ENCODE measurements around the gene EPS15. TPM values are rescaled to one million over a fixed set of nuclear protein-coding genes. Genes with fewer than 3 reads are reported as not detected.
"Not testable (repeated sequence)": the region's sequence is repeated elsewhere in the genome, so short reads cannot be mapped to it uniquely, and the experiment has no call there.

The EPS15 gene
- total RNA-seq, 1 experiment from 2014 or later, result 37.1 TPM

GRCh38 chr1:51564124-51564523 lies 45.1 kb upstream of the EPS15 start (continued):
- TF ChIP-seq AR (CRISPR knock-in tag; IDR thresholded peaks at IDR 0.05), result no peak
- no peak for TF ChIP-seq PRDM15 (CRISPR knock-in tag; IDR thresholded peaks at IDR 0.05)
- TF ChIP-seq MLX (CRISPR knock-in tag; IDR thresholded peaks at IDR 0.05), result no peak
- no peak for TF ChIP-seq CBFB (CRISPR knock-in tag; IDR thresholded peaks at IDR 0.05; ENCODE audit: low read depth)
- no peak for TF ChIP-seq ZNF263 (CRISPR knock-in tag; IDR thresholded peaks at IDR 0.05; ENCODE audit: low read depth)

- no peaks in the 10 kb centered on the region for H3K9me3 Mint-ChIP-seq
- H3K36me3 Mint-ChIP-seq, result no peaks in the 10 kb centered on the region
- no peak overlapping the region for H3K4me3 Mint-ChIP-seq
- CTCF ChIA-PET, result no interaction called here
- POLR2A ChIA-PET, result no interaction called here
- no peak for TF ChIP-seq SMAD4 (CRISPR knock-in tag; IDR thresholded peaks at IDR 0.05)
- TF ChIP-seq ZNF232 (CRISPR knock-in tag; IDR thresholded peaks at IDR 0.05), result no peak
- peaks cover 22% of the 10 kb centered on the region for H3K4me1 Mint-ChIP-seq
- H3K27me3 Mint-ChIP-seq (ENCODE audit: low read depth), result no peaks in the 10 kb centered on the region
- H3K27ac Mint-ChIP-seq, result no peak overlapping the region
- ATAC-seq (no peak), DNase-seq (ENCODE audit: low spot score) (no peak)
Observed at GRCh38 chr1:51561702-51562101, 42.6 kb upstream of the EPS15 start.

- H3K36me3 Mint-ChIP-seq; H3K27me3 Mint-ChIP-seq (ENCODE audit: low read depth); H3K27ac Mint-ChIP-seq; ATAC-seq; CTCF ChIA-PET; H3K4me3 Mint-ChIP-seq; POLR2A ChIA-PET; DNase-seq (ENCODE audit: low spot score); H3K9me3 Mint-ChIP-seq: not testable (repeated sequence)
- H3K4me1 Mint-ChIP-seq, result peaks cover 22% of the 10 kb centered on the region
- TF ChIP-seq GABPB1 (CRISPR knock-in tag; IDR thresholded peaks at IDR 0.05), result peak; percentile 54; the same call in 1 of the 2 replicates
Observed at GRCh38 chr1:51560895-51561294, 41.8 kb upstream of the EPS15 start.

GRCh38 chr1:51560034-51560433 lies 41.0 kb upstream of the EPS15 start:
- no peak overlapping the region for H3K4me3 Mint-ChIP-seq
- no peaks in the 10 kb centered on the region for H3K27me3 Mint-ChIP-seq (ENCODE audit: low read depth)
- H3K36me3 Mint-ChIP-seq, result no peaks in the 10 kb centered on the region
- H3K4me1 Mint-ChIP-seq, result peaks cover 22% of the 10 kb centered on the region
- ATAC-seq (no peak), DNase-seq (ENCODE audit: low spot score) (no peak)
- no peaks in the 10 kb centered on the region for H3K9me3 Mint-ChIP-seq
- CTCF ChIA-PET, result no interaction called here
- POLR2A ChIA-PET, result no interaction called here
- no peak overlapping the region for H3K27ac Mint-ChIP-seq
- TF ChIP-seq TP53 (CRISPR knock-in tag; IDR thresholded peaks at IDR 0.05) (no peak), MXD4 (CRISPR knock-in tag; IDR thresholded peaks at IDR 0.05; ENCODE audit: borderline replicate concordance) (no peak), CTCF (IDR thresholded peaks at IDR 0.05) (no peak), NFYB (CRISPR knock-in tag; conservative IDR thresholded peaks at IDR 0.05; ENCODE audit: low read depth) (no peak), MLX (CRISPR knock-in tag; IDR thresholded peaks at IDR 0.05) (no peak), ERG (CRISPR knock-in tag; IDR thresholded peaks at IDR 0.05) (no peak), ZNF219 (CRISPR knock-in tag; IDR thresholded peaks at IDR 0.05; ENCODE audit: borderline replicate concordance) (no peak), ESRRA (CRISPR knock-in tag; IDR thresholded peaks at IDR 0.05; ENCODE audit: borderline replicate concordance) (no peak), ZNF281 (CRISPR knock-in tag; IDR thresholded peaks at IDR 0.05) (no peak)
